GM12801 (cell line): Measurements from ENCODE around the gene CIART.

Experiments used
- TF ChIP-seq, protein P1 (sequence below): IDR thresholded peaks from one replicate; pipeline ENCODE4 v1.5.1; 2011; ENCODE audit warnings: control low read depth; ENCODE audit not compliant: insufficient read length; ENCODE audit errors: extremely low read depth

The CIART gene

DNA sequence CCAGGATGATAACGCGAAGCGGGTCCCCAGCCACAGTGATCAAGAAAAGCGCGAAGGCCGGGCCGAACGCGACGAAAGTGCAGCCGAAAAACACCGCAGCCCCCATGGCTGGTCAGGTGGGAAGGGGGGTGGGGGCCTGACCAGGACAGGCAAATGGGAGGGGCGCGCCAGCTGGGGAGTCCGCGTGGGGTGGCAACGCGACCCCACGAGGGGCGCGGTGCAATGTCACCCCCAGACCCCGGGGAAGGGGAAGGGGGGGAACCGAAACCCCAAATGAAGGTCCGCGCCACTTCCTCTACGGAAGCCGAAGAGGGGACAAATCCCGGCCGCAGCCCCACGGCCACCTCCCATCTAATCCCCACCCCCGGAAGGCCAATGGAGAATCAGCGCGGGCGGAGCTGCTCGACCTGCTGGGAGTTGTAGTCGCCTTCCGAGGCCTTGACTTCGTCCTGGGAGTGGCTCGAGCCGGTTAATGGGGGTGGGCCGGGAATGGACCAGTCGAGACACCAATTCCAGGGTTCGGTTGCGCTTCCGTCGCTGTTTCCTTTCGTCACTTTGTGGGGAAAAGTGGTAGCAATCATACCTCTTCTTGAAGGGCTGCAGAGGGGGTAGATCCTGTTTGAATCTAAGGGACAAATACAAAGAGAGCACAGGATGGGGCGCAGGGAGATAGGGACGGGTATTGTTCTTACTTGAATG is 13.5 kb upstream of the CIART start, which contains the start of gene APH1A:
TSS of gene APH1A (minus strand) at position 312 of the 699 bp plus-strand sequence. CDS start at position 106, 206 bp downstream.
- TF ChIP-seq, protein P1, sequence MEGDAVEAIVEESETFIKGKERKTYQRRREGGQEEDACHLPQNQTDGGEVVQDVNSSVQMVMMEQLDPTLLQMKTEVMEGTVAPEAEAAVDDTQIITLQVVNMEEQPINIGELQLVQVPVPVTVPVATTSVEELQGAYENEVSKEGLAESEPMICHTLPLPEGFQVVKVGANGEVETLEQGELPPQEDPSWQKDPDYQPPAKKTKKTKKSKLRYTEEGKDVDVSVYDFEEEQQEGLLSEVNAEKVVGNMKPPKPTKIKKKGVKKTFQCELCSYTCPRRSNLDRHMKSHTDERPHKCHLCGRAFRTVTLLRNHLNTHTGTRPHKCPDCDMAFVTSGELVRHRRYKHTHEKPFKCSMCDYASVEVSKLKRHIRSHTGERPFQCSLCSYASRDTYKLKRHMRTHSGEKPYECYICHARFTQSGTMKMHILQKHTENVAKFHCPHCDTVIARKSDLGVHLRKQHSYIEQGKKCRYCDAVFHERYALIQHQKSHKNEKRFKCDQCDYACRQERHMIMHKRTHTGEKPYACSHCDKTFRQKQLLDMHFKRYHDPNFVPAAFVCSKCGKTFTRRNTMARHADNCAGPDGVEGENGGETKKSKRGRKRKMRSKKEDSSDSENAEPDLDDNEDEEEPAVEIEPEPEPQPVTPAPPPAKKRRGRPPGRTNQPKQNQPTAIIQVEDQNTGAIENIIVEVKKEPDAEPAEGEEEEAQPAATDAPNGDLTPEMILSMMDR = no peak

DNA sequence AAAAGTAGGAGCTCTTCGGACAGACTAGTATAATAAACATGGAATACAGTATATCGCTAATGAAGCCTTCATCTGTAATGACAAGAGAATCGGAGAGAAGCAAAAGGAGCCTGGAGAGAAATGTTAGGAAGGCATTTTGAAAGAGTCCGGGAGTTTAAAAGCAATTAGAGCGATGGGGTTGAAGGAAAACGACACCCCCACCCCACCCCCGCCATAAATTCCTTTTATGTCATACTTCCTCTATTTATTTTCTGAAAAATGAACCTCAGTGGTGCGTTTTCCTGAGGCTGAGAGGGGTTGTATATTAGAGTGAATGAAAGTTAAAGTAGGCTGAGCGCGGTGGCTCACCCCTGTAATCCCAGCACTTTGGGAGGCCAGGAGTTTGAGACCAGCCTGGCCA is 12.9 kb upstream of the CIART start:
- TF ChIP-seq, protein P1 = no peak

DNA sequence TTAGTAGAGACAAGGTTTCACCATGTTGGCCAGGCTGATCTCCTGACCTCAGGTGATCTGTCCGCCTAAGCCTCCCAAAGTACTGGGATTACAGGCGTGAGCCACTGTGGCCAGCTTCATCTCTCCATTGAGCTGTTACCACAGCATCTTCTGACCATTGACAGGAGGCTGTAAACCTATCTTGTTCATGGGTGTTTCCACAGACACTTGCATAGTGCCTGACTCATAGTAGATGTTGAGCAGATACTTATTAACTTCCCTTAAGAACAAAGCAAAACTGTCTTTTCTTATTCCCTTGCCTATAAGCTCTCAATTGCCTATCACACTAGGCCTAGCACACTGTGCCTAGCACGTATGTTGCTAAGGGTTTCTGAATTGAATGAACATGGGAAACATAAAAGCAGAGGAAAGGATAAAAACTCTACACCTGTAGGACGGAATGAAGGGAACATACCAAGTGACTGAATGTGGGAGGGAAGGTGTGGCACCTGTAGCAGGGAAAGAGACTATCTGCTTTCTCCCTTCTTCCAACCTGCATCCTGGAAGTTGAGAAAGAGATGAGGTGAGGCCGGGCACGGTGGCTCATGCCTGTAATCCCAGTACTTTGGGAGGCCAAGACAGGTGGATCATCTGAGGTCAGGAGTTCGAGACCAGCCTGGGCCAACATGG is 10.9 kb upstream of the CIART start:
- TF ChIP-seq, protein P1 = no peak

DNA sequence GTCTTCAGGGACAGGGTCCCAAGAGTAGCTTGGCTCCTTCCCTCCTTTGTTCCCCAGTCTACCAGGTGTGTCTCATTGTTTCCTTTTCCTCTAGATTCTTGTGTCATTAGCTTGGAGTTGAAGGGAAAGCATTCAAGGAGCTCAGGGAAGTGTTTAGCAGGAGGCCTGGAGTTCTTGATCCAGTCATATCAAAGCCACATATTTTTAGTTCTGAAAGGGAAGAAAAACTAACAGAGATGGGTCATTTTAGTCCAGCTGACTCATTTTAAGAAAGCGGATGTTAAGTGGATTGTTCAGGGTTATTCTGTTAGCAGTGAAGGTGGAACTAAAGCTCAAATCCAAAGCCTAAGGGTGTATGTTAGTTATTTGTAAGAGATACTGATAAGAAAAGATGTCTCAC is 9.0 kb upstream of the CIART start:
- TF ChIP-seq, protein P1 = no peak

DNA sequence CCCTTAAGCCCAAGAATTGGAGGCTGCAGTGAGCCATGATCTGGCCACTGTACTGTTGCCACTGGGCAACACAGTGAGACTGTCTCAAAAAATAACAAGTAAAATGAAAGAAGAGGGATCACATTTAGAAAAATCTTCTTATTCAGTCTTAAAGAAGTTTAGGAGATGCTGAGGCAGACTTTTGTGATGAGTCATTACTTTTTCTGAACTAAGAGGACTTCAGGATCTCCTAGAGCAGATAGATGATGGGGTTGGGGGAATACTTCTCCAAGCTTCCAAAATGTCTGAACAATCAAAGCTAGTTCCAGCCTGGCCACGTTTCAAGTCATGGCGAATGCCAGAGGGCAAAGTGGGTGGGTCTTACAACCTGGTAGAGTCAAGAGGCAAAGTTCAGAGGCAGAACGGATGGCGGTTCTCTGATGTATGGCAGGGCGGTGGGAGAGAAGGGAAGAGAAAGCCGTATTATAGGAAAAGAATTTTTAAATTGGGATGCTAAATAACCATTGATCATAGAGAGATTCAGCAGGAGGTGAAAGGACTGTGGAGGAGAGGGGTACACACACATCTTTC is 2.1 kb upstream of the CIART start:
- TF ChIP-seq, protein P1 = no peak

DNA sequence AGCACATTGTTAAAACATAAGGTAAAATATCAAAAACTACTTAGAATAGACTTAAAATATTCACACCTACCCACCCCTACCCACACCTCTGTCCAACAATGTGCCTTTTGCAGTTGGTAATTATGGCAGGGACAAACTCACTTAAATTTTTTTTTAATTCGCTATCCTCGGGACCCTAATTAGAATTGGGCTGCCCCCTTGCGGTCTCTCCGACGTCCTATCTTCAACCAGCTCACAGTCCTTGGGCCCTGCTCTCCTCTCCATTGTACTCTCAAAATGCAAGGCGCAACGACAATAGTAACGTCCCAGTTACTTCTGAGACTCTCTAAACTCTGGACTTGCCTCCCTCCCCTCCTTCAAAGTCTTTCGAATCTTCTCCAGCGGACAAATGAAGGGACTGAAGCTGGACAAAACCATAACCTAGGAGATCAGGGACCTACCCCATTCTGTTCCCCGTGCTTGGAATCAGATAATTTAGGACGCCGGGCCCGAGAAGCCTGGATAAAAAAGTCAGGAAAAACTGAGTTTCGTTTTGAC is 1.1 kb upstream of the CIART start:
- TF ChIP-seq, protein P1 = no peak

DNA sequence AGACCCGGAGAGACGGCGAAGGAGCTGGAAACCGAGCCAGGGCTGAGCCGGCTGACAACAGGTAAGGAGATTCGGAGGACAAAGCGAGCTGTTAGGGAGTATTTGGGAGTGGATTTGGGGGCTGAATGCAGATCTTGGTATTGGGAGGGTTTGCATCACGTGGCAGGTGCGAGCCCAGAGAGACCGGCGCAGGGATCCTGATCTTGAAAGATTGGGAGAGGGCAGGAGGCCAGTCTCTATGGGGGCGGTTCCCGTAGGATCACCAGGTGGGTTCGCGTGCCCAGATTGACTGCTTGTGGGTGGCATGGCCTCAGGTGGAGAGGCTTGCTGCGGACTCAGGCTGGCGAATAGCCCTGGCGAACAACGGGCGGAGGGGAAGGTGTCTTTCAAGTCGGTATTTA is 204 bp downstream of the CIART start:
- TF ChIP-seq, protein P1 = no peak
